GM13977 (cell line): Measurements from ENCODE around the gene NNMT.

ENCODE experiments used
- DNase-seq: peaks from one replicate; pipeline ENCODE4 v3.0.0; 2012; ENCODE audit warnings: low spot score
- in situ Hi-C: fragments of 300-500 bp; cut with MboI; formaldehyde crosslinking; loops from one replicate; pipeline ENCODE4 v1.12.0; 2022; ENCODE audit warnings: low sequenced_read_pairs, low pct_unique_long_range_greater_than_20kb, mixed read lengths, inconsistent platforms; ENCODE audit not compliant: unreplicated experiment
- TF ChIP-seq, protein P1 (sequence below): IDR thresholded peaks from 2 replicates; pipeline ENCODE4 v1.5.1; 2012; ENCODE audit warnings: mild to moderate bottlenecking, control low read depth; ENCODE audit not compliant: insufficient read depth; ENCODE audit errors: extremely low read depth, missing control alignments

NNMT gene

DNA sequence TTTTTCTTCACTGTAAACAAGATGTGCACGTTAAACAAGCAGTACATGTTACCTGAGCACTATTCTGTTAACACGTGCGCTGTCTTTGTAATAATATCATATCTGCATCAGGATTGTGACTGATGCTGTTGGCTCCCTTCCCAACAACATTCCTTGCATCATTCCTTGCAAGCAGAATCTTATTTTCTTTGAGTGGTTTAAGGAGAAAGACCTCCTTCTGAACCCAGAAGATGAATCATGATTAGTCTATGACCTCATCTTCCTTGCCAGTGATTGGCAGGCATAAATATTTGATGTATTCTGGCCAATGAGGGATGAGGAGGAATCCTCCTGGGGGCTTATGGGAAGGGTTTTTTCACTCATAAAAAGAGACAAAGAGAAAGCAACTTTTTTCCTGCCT, 57.9 kb downstream of the NNMT start:
- in situ Hi-C loops: no loop called here
- TF ChIP-seq, protein P1, sequence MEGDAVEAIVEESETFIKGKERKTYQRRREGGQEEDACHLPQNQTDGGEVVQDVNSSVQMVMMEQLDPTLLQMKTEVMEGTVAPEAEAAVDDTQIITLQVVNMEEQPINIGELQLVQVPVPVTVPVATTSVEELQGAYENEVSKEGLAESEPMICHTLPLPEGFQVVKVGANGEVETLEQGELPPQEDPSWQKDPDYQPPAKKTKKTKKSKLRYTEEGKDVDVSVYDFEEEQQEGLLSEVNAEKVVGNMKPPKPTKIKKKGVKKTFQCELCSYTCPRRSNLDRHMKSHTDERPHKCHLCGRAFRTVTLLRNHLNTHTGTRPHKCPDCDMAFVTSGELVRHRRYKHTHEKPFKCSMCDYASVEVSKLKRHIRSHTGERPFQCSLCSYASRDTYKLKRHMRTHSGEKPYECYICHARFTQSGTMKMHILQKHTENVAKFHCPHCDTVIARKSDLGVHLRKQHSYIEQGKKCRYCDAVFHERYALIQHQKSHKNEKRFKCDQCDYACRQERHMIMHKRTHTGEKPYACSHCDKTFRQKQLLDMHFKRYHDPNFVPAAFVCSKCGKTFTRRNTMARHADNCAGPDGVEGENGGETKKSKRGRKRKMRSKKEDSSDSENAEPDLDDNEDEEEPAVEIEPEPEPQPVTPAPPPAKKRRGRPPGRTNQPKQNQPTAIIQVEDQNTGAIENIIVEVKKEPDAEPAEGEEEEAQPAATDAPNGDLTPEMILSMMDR: no peak

DNA sequence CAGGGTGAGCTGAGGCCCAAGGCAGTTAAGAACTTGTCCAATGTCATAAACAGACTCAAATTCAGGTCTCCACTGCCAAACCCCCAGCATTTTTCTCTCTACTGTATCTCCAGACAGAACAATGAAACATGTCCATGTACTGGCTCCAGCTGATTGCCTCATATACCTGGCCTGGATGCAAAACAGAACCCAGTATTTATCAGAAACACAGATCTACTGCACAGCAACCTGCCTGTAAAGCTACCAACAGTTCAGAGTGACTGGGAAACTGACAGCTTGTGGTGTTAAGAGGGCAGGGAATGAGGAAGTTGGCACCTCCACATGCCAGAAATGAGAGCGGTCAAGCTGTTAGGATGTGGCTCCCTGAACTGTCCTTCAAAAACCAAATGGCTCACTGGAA, 62.5 kb downstream of the NNMT start:
- no peak for DNase-seq
- TF ChIP-seq, protein P1: no peak
- in situ Hi-C loops: no loop called here

More for the DNA sequence above, 57.9 kb downstream of the NNMT start:
- DNase-seq: no peak

DNA sequence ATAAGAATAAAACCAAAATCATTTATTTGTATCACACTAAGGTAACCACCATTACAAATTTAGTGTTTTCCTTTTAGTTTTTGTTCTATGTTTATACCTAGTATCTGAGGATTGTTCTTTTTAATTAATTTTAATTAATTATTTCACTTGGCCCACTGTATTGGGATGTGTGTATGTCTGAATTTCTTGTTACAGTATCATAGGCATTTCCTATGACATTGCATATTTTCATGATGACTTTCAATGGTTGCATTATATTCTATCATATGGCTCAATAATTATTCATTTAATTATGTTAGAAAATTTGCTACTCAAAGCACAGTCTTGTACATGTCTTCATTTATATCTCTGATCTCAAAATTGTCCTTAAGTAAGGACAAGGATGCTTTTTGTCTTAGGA, 63.1 kb downstream of the NNMT start:
- TF ChIP-seq, protein P1: no peak
- no peak for DNase-seq
- in situ Hi-C loops: no loop called here

DNA sequence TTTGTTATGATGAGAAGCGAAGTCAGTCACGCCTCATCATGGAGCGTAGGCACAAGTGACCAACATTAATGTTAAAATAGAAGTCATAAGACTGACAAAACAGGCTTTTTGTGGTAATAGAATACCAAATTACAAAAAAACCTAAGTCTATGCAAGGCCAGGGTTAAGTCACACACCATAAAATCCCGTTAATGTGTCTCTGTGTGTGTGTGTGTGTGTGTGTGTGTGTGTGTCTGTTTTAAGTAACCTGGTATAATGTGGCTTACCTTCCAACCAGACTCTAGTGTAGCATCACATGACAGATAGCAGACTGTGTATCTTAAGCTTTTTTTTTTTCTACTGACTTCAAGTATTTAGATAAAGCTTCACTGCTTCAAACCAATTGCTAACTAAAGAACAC, 66.1 kb downstream of the NNMT start:
- TF ChIP-seq, protein P1: no peak
- in situ Hi-C loops: no loop called here
- no peak for DNase-seq

DNA sequence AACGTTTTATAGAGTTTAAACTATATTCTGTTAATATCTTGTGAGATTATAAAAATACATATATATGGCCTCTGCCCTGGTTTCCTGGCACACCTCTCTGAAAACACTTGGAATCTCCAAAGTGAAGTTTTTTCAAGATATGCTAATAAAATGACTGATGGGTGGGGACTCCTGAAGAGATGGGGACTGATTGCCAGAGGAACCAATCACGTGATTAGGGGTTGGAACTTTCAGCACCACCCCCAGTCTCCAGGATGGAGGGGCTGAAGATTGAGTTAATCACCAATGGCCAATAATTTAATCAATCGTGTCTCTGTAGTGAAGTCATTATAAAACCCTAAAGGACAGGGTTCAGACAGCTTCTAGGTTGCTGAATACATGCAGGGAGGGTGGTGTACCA, 66.8 kb downstream of the NNMT start:
- DNase-seq: no peak
- TF ChIP-seq, protein P1: no peak
- in situ Hi-C loops: no loop called here
